ENCODE data around the gene PUS10. TPM values are rescaled to one million over a fixed set of nuclear protein-coding genes. Genes with fewer than 3 reads are reported as not detected.

PUS10 gene
- total RNA-seq, 1 experiment from 2014 or later, result 5.6 TPM

- Histone ChIP-seq H3K9me3 (ENCODE audit: control insufficient read depth in 1 of 2, insufficient read depth in 1 of 2, low read depth in 1 of 2, low read length in 2 of 2) (no peaks in the 10 kb centered on the region), H3K36me3 (ENCODE audit: control insufficient read depth in 1 of 2, insufficient read depth in 2 of 2, low read length in 2 of 2) (no peaks in the 10 kb centered on the region), H3K9ac (ENCODE audit: low read length) (no peak overlapping the region), H2AFZ (ENCODE audit: low read depth, low read length, poor library complexity, severe bottlenecking) (no peak overlapping the region), H3K79me2 (ENCODE audit: insufficient read depth, low read length) (no peaks in the 10 kb centered on the region), H3K9me2 (ENCODE audit: insufficient read depth) (no peaks in the 10 kb centered on the region), H3K27ac (ENCODE audit: low read depth, low read length) (no peak overlapping the region), H3K4me3 (replicated peaks in 1 of 2; ENCODE audit: low read depth in 1 of 2, low read length in 2 of 2) (no peak overlapping the region), H3K4me2 (ENCODE audit: low read length) (no peak overlapping the region), H3K4me1 (ENCODE audit: control insufficient read depth in 1 of 2, insufficient read depth in 2 of 2, low read length in 2 of 2) (peaks cover 0 to 3% of the 10 kb centered on the region in 2 experiments; a peak in 1 of 4 replicates), H4K20me1 (ENCODE audit: insufficient read depth) (no peaks in the 10 kb centered on the region), H3K27me3 (ENCODE audit: insufficient read depth, low read length) (no peaks in the 10 kb centered on the region)
- no peak for TF ChIP-seq SIN3A (IDR thresholded peaks at IDR 0.05; ENCODE audit: low read depth)
- no peak for TF ChIP-seq TCF7L2 (IDR thresholded peaks at IDR 0.05; ENCODE audit: borderline replicate concordance, extremely low read depth, insufficient read depth, insufficient read length)
- TF ChIP-seq ATF3 (IDR thresholded peaks at IDR 0.05), result no peak
- TF ChIP-seq POLR2A (IDR thresholded peaks at IDR 0.05; ENCODE audit: borderline replicate concordance, extremely low read depth, insufficient read depth, insufficient read length), result no peak
- no peak for TF ChIP-seq ZFX (IDR thresholded peaks at IDR 0.05)
- no peak for TF ChIP-seq EZH2 (IDR thresholded peaks at IDR 0.05)
- no peak for TF ChIP-seq CBX3 (IDR thresholded peaks at IDR 0.05; ENCODE audit: low read depth)
- TF ChIP-seq SP1 (IDR thresholded peaks at IDR 0.05; ENCODE audit: low read depth), result no peak
- no peak for TF ChIP-seq REST (IDR thresholded peaks at IDR 0.05; ENCODE audit: low read depth)
- TF ChIP-seq YY1 (IDR thresholded peaks at IDR 0.05; ENCODE audit: extremely low read depth, insufficient replicate concordance, low read depth, low read length), result no peak
- no peak for TF ChIP-seq FOSL1 (IDR thresholded peaks at IDR 0.05; ENCODE audit: low read depth)
- no peak for TF ChIP-seq JUND (IDR thresholded peaks at IDR 0.05)
- ATAC-seq (no peak), DNase-seq (ENCODE audit: low read depth, low spot score) (no peak)
- intact Hi-C loops (cut with micrococcal nuclease), result no loop called here
- ChIA-PET RAD21 (ENCODE audit: low non-redundant PET in 1 of 2, low total read pairs in 2 of 2, uncharacterized antibody in 2 of 2, unreplicated experiment in 2 of 2) (no interaction called here), CTCF (no interaction called here), POLR2A (no interaction called here)
- BruUV-seq (replicated peaks), result no TSS peak
These were observed 55.5 kb downstream of the PUS10 start for GRCh38 chr2:60962528-60962927.

All from HCT116 (cell line).